Fibroblast of pulmonary artery (primary cell): ENCODE results near the gene SLC17A2.

Source experiments
- DNase-seq: peaks from one replicate; pipeline ENCODE4 v3.0.0-alpha.2; 2010; ENCODE audit warnings: low read depth
- H3K4me3 ChIP-seq: replicated peaks from 2 replicates; pipeline ENCODE4 v1.5.1; 2011; ENCODE audit warnings: low read depth, mild to moderate bottlenecking, control low read depth, low read length, moderate library complexity
- TF ChIP-seq, protein P1 (sequence below): IDR thresholded peaks from 2 replicates; pipeline ENCODE4 v1.5.1; 2011; ENCODE audit warnings: mild to moderate bottlenecking, control low read depth, low read length, inconsistent platforms; ENCODE audit errors: missing control alignments

The SLC17A2 gene

DNA sequence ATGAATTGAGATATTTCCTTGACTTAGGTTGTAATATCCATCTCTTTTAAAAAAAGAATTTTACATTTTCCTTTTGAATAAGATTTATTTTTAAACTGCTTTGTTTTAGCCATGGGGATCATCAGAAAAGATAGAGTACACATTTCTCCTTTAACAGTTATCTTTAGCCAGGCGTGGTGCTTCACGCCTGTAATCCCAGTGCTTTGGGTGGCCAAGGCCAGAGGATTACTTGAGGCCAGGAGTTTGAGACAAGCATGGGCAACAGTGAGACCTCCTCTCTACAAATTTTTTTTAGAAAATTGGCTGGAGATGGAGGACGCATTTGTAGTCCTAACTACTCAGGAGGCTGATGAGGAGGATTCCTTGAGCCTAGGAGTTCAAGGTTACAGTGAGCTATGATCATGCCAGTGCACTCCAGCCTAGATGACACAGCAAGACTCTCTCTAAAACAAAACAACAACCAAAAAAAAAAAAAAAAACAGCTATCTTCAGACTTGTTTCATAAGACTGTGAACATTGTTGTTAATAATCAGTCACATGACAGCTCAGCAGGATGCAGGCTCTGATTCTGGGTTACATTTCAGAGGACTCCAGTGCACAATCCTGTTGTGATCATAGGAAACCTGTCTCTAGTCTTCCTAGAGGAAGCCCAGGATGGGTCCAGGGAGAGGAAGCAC lies 54.4 kb downstream of the SLC17A2 start:
- H3K4me3 ChIP-seq = no peak overlapping the region
- DNase-seq = no peak
- TF ChIP-seq, protein P1, sequence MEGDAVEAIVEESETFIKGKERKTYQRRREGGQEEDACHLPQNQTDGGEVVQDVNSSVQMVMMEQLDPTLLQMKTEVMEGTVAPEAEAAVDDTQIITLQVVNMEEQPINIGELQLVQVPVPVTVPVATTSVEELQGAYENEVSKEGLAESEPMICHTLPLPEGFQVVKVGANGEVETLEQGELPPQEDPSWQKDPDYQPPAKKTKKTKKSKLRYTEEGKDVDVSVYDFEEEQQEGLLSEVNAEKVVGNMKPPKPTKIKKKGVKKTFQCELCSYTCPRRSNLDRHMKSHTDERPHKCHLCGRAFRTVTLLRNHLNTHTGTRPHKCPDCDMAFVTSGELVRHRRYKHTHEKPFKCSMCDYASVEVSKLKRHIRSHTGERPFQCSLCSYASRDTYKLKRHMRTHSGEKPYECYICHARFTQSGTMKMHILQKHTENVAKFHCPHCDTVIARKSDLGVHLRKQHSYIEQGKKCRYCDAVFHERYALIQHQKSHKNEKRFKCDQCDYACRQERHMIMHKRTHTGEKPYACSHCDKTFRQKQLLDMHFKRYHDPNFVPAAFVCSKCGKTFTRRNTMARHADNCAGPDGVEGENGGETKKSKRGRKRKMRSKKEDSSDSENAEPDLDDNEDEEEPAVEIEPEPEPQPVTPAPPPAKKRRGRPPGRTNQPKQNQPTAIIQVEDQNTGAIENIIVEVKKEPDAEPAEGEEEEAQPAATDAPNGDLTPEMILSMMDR = no peak

DNA sequence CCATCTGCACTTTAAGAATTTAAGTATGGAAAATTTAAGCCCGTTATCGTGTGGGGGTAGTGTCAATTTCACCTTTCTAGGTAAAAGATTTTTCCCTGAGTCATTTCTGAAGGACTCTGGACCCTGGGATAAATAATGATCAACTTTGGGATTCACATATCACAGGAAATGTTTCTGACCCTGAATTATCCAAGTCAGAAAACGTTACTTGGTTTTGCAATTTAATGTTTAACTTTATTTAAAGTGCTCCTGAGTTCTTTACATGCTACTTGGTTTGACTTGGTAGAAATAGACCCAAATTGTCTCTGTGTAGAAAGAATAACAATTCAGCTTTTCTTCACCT lies 55.0 kb downstream of the SLC17A2 start:
- TF ChIP-seq, protein P1 = no peak

DNA sequence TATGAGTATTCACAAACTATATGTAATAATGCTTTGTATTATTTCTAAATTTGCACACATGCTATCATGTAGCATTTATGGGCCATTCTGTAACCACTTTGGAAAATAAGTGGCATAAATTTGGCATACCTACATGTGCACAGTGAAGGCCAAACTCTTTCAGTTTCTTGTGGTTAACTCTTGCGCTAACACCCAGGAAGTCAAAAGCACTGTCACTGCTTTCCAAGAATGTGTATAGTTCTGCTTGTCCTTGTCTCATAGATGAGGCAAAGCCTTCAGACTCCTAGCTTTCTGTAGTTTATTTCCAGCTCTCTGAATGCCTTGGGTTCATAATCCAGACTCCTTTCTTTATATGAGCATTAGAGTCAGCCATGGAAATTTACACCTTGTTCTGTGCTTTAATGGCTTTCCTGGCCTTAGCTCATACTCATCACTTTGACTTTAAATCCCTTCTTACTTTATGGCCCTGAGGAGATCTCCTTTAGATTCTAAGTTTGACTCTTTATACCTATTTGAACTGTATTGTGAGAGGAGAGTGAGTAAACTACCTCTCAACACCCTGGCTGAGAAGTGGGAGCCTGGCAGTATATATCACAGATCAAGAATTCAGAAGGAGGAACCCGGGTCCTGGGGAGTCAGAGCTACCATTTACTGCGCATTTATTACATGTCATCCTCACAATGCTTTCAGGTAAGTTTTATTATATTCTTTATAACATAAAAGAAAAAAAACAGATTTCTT lies 55.5 kb downstream of the SLC17A2 start:
- DNase-seq = no peak
- TF ChIP-seq, protein P1 = no peak
- no peak overlapping the region for H3K4me3 ChIP-seq

More for the DNA sequence above, 55.0 kb downstream of the SLC17A2 start:
- no peak for DNase-seq
- no peak overlapping the region for H3K4me3 ChIP-seq

DNA sequence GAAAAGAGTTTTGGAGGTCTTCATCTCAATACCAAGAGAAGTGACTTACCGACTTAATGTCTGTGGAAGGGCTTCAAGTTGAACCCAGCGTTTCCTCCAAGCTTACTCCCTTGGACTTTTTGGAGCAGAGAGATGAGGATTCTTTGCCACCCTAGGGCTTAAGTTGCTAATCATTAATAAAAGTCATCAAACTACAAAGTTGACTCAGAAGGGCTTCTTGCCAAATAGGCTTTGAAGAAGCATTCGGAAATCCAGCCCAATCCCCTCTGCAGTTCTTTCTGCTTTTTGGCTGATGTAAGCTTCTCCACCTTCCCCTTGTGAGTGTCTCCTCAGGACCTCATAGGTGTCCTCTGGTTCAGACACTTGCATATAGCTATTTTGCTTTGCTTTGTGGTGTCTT lies 56.4 kb downstream of the SLC17A2 start, which contains the start of gene SLC17A3:
SLC17A3 (minus strand) TSS at position 126 of the 400 bp plus-strand sequence. CDS start 5,856 bp downstream, outside the sequence.
- no peak for DNase-seq
- TF ChIP-seq, protein P1 = no peak
- H3K4me3 ChIP-seq = no peak within 1 kb of the TSS

DNA sequence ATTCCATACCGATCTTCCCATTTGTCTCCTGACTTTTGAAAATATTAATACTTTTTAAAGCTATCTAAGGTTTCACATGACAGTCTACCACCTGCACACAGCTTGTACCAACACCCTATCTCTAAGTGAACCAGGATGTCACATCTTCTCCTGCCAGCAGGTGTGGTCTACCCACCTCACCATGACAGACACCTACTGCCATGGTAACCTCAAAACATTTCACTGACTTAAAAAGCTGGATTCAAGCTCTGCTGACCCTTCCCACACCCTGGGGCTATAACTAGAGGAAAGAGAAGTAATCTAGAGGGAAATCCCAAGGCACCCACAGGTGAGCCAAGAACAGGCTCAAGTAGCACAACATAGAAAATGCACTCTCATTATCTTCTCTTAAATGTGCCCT lies 57.7 kb downstream of the SLC17A2 start:
- TF ChIP-seq, protein P1 = no peak
- no peak for DNase-seq
- no peak overlapping the region for H3K4me3 ChIP-seq

DNA sequence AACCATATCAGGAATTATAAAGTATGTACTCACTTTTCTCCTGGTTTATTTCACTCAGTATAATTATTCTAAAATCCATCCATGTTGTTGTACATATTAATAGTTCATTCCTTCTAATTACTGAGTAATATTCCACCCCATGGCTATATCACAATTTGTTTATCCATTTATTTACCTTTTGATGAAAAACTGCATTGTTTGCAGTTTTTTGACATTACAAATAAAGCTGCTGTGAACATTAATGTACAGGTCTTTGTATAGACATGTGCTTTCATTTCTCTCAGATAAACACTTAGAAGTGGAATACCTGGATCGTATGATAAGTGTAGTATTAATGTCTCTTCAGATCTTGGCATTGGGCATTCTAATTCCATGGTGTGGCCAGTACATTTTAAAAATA lies 60.7 kb downstream of the SLC17A2 start:
- no peak overlapping the region for H3K4me3 ChIP-seq
- TF ChIP-seq, protein P1 = no peak
- DNase-seq = no peak
